HG03469 (cell line): Measurements from ENCODE around the gene KRT71.

Source experiments
- ATAC-seq: cut with Tn5 transposase; IDR thresholded peaks from one replicate; pipeline ENCODE4 v1.9.1; 2021; ENCODE audit warnings: mild to moderate bottlenecking, moderate library complexity, moderate number of reproducible peaks; ENCODE audit not compliant: unreplicated experiment

The KRT71 gene

DNA sequence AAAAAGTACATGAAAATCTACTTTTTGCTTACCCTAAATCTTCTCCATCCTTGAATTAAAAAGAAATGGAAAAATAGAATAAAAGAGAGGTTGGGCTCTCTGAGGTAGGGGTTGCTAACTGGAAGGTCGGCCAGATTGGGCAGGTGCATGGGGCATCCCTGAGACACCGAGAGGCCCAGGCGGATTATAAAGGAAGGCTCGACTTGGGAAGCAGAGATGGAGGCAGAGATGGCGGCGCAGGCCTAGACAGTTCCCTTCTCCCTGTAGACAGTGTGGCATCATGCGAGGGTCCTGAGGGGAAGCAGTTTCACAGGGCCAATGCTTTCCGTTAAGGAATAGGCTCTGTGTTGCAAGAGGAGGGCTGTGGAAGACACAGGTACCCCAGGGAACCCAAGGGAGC lies 24.4 kb upstream of the KRT71 start:
- ATAC-seq = no peak

DNA sequence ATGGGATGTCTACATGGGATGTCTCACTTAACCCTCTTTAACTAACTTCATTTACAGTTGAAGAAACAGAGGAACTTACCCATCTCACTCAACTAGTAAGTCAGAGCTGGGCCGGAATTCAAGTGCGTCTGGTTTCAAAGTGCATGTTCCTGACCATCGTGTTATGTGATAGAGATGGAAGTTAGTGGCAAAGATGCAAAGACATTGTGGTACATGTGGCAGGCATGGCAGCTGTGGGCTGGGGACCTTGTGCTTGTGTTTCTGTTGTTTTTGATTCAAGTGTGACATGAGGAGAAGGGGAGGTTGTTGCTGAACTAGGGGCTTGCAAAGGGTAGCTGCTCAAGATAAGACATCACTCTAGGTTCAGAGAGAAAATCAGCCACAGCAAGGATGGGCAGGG lies 23.0 kb upstream of the KRT71 start:
- no peak for ATAC-seq

DNA sequence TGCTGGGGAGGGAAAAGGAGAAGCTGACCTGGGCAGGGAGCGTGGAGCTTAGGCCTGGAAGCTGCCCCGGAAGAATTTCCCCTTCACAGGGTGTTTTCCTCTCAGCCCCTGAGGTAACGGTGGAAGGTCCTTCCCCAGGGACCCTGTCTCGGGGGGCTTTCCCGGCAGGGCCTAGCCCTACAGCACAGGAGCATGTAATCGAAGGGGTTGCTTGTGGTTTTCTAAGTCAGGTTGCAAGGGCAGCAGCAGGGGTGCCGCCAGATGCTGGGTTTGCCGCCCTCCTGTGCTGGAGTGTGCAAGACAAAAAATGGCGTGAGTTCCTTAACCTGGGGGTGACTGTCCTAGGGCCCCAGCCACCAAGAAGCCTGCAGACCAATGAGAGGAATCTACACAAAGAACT lies 22.3 kb upstream of the KRT71 start:
- ATAC-seq = no peak

DNA sequence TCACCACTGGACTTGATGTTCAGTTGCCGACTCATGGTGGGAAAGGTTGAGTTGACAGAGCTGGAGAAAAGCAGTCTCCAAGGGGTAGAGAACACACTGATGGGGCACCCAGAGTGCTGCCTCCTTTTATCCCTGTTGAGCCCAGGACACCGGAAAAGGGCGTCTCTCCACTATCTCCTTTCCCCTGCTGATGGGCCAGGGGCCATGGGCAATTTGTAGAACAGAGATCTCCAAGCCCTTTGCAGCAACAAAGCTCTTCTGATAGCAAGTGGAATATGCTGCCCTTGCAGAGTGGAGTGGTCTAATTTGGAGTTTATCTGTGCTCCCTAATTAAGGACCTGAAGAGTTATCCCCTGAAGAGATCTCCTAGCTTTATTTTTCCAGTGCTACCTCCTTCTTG lies 20.8 kb upstream of the KRT71 start, which contains the start of gene KRT74:
KRT74 (minus strand) TSS at position 101 of the 400 bp plus-strand sequence; CDS start at position 35, 66 bp downstream.
- ATAC-seq = no peak

DNA sequence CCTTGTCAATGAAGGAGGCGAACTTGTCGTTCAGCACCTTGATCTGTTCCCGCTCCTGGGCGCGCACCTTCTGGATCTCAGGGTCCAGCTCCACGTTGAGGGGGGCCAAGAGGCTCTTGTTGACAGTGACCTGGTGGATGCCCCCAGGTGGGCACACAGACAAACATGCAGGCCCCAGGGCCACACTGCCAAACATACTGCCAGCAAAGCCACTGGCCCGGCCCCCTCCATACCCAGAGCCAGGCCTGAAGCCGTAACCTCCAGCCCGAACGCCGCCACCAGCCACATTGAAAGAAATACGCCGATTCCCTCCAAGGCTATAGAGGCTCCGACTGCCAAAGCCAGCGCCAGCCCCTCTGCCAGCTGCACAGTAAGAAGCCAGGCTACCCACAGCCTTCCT lies 20.4 kb upstream of the KRT71 start:
- no peak for ATAC-seq

DNA sequence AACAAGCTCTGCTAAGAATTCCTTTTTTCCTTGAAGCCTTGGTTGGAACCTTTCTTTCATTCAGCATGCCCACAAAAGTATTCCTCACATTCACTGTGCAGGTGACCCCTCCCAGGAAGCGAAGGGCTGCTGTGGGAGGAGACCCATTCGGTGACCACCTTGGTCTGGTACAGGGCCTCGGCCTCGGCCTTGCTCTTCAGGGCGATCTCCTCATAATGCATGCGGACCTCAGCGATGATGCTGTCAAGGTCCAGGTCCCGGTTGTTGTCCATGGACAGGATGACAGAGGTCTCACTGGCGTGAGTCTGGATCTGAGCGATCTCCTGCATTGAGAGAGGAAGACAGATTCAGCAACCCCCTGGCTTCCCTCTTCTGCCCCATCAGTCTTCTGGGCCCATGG lies 17.6 kb upstream of the KRT71 start:
- no peak for ATAC-seq

DNA sequence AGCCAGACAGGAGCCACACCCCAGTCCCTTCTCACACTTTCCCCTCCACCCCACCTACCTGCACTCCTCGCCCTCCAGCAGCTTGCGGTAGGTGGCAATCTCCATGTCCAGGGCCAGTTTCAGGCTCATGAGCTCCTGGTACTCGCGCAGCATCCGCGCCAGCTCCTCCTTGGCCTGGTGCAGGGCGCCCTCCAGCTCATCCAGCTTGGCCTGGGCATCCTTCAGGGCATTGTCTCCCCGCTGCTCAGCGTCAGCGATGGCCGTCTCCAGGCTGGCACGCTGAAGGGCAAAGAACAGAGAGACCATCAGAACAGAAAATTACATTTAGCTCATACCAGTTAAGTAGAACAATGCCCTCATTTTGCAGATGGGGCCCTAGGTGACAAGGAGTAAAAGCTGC lies 15.2 kb upstream of the KRT71 start:
- ATAC-seq = no peak

DNA sequence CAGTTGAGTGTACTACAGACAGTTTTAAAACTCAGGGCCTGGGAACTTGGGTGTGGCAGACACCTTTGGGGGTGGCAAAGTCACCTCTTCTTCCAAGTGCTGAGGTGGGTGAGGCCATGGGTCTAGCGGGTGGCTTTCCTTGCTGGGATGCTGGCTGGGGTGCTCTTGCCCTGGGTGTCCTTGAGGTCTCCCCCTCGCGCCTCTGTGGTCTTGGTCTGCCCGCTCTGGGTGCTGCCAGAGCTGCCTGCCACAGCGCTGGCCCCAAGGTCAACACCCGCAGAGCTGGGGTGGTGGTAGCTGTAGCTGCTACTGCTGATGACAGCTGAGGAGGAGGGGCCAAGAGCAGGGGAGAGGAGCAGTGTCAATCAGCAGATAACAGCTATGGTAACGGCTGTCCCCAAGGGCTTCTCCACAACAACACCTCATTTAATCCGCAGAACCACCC lies 13.9 kb upstream of the KRT71 start:
- no peak for ATAC-seq

DNA sequence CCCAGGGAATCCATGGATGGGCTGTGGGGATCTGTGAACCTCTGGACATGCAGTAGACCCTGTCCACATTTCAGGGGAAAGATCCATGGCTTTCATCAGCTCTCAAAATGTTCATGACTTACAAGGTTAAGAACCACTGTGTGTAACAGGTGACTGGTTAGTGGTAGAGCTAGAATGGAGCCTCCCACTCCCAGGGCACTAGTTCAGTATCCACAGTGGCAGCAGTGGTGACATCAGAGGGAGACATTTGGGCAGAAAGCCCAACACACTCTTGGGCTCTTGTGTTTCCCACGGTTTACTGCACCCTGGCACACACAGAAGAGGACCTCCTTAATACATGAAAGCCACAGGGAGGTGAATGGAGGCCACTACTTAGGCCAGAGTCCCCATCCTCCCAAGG lies 11.6 kb upstream of the KRT71 start:
- ATAC-seq = no peak

DNA sequence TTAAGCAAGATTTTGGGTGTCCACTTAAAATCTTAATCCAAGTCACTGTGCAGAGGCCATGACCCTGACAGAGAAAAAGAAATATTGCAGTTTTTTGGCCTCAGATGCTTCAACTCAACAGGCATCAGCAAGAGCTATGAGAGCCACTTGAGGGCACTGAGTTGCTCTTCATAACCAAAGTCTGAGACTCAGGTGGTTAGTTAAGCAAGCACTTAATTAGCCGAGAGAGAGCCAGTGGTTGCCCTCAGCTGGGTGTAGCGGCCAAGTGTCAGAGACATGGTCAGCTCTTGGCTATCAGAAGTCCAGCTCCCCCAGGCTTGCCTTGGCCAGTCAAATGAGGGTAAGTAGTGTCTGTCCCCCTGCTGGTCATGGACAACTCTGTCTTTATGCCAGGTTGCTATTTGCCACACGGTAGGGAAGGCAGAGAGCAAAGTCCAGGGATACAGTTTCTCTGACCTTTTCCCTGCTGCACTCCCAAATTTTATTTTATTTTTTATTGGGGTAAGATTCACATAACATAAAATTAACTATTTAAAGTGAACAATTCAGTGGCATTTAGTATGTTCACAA lies 9.0 kb upstream of the KRT71 start:
- ATAC-seq = no peak

DNA sequence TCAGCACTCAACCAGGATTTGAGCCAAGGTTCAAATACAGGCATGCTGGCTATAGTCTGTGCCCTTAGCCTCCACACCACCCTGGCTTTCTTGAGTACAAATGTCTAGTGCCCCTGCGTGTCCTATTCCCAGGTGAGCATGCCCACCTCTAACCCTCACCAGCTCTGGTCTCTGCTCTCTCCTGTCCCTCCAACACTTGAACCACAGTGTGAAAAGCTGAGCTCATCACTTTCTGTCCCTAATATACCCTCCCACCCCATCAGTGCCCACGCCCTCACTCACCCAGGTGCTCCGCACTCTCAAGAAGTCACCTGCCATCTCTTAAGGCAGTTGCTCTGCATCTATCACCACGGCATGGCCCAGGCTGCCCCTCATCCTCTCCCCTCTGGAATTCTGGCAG lies 7.0 kb upstream of the KRT71 start:
- ATAC-seq = no peak

DNA sequence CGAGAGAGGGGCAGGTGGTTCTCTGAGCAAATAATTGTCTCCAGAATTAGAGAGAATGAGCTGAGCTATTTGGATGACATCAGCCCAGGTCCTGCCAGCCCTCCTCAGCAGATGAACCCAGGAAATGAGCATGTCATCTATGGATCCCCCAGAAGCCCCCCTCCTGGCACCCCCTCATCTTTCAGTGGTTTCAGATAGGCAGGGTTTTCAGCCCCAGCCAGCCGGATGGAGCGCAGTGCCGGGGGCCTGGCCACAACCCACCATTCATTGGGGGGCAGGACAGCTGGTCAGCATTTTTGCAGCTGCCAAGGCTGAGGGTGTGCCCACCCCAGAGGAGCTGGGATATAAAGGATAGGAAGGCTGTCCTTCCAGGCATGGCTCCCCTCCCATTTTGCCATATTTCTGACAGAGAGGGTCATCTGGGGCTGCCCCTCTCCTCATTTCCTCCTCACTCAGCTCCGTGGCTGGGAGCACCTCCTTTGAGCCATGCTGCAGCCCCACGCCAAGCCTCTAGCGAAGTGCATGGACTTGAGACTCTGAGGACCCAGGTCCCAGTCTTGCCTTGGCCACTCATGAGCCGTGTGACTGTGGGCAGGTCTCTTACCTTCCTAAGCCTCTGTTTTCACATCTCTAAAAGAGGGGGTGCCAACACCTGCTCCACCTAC lies 6.0 kb upstream of the KRT71 start:
- ATAC-seq = no peak

DNA sequence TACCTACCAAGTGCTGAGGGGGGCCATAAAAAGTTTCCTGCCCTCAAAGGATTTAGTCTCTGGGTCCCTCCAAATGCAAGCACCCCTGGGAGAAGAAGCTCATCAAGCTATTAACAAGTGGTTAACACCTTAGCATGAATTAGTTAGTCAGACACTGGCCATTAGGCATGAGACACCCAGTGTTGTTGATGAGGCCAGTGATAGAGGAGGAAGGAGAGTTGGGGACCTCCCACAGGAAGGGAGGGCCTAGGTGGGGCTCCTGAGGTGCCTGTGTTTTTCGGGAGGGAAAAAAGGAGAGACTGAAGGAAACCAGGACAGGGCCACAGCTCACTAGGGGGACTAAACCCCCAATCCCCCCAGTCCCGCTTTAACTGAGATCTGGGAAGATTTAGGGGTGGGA lies 4.5 kb upstream of the KRT71 start:
- ATAC-seq = no peak

DNA sequence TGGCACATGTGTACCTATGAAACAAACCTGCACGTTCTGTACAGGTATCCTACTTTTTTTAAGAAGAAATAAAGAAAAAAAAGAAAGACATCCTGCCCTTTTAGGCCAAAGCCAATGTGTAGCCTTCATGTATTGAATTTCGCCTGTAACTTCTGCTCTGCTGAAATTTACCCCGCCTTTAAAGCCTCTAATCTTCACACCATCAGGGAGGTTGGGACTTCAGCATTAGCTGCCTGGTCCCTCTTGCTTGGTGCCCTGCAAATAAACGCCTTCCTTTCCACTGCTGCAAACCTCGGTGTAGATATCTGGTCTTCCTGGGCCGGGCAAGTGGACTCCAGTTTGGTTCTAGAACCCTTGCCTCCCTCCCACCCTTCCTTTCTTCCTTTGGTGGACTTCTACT lies 2.6 kb upstream of the KRT71 start:
- ATAC-seq = no peak

DNA sequence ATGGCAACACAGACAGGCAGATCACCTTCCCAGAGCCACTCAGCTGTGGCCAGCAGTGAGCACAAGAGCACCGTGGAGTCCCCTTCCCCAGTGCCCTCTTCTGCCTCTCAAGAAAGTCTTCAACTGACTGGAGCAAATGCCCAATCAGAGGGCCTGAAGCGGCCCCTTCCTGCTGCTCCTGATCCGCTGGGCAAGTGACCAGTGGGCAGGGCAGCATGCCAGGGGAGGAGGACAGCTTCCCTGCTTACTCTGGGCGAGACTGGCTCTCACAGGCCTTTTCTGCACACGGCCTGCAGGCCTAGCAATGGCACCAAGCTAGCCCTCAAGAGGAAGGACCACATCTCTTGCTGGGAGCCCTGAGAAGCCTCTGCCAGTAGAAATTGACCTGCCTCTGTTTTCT lies 890 bp downstream of the KRT71 start:
- ATAC-seq = no peak

DNA sequence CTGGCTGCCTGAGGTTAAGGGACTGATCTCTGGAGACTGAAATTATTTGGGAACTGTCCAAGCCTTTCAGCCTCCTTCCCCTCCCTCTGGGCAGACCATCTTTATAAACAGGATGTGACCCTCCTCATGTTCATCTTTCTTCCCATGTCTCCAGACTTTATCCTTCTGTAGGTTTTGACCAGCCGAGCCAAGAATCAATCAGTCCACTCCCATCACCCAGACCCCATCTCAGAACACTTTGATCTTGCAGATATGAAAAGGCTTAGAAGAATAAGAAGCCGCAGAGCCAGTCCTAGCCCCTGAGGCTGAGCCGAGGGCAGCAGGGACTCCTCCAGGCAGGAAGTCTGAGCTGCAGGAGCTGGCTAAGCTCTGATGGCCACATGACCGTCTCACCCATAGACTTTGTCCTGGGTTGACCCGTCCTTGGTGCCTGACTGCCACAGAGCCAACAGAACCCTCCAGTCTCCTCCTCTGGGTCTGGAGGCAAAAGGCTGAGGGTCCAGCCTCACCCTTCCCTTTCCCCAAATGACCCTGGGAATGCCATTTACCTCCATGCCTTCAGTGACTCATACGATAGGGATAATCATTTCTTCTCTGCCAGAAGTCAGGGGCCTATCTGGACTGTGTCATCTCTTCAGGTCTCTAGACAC lies 1.6 kb downstream of the KRT71 start:
- ATAC-seq = no peak

DNA sequence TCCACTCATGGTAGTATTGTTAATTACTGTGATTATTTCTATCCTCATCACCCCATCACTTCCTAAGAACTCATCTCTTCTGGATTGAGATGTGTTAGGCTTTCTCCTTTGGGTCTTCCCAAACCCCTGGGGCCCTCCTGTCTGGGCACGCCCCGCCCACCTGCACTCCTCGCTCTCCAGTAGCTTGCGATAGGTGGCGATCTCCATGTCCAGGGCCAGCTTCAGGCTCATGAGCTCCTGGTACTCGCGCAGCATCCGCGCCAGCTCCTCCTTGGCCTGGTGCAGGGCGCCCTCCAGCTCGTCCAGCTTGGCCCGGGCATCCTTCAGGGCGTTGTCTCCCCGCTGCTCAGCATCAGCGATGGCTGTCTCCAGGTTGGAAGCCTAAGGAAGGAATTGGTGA lies 6.8 kb downstream of the KRT71 start:
- ATAC-seq = no peak

DNA sequence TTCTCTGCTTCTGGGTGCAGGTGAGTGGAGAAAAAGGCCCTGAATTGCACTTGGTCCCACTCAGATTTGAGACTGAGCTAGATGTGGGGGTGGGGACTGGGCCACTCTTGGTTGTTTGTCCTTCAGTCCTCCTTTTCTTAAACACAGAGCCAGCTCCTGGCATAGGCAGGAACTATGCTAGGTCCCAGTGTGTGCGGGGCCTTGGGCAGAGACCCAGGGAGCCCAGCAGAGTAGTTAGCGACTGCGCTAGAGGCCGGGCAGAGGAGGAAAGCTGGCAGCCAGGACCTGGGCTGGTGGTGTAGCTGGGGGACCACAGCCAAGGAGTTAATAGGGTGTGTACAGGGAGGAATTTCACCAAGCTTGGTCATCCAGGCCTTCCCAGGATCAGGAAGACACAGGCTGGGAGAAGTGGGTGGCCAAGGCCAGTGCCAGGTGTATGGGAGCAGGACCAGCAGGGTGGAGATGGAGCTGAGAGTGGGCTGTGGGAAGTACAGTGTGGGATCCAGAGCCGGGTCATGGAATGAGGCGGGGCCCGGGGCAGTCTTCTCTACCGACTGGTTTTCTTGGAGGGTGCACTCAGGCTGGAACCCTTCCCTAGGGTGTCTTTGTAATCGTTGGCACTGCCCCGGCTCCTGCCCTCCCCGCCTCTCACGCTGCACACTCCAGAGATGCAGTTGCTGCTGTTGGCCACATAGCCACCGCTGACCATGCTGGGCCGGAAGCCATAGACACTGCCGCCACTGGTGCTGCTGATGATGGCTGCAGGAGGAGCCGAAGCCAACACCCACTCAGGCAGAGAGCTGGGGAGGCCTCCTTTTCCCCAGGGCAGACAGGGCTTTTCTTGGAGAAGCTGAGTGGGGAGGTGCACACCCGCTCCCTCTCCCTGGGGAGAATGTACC lies 8.7 kb downstream of the KRT71 start:
- ATAC-seq = no peak

DNA sequence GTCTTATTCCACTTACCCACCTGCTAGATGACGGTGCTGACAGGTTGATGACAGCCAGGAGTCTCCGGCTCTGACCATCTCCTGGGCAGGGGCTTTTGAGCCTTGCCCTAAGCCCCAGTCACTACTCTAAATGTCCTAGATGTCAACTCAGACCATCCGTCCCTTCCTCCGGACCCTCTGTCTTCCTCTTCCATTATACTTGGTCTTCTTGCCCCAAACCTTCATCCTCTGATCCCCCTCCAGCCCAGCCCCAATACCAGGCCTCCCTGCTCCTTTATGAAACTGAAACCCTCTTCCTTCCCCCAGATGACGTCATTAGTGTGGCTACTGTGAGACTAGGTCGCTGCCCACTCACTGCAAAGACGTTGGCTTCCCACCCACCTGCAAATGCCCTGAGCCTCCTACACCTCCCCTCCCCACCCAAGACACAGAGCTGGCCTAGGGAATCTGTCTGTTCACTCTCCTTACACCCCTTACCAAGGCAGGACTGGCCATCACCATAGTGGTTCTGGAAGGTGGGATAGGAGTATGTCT lies 10.1 kb downstream of the KRT71 start:
- no peak for ATAC-seq

DNA sequence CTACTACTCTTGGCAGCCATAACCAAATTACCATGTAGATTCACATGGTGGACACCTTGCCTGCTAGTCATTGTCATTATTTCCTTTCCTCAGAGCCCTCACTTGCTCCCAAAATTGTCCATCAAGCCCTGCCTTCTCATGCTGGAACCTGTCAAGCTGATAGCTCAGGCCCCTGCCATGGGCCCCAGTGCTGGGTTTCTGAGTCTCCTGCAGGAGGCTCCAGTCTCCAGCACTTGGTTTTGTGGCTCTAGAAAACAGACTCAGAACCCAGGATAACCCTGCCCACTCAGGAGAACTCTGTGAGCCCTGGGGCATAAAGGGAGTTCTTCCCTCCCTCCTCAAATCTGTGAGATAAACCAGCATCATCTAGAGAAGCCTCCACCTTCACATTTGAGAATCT lies 10.8 kb downstream of the KRT71 start:
- no peak for ATAC-seq

DNA sequence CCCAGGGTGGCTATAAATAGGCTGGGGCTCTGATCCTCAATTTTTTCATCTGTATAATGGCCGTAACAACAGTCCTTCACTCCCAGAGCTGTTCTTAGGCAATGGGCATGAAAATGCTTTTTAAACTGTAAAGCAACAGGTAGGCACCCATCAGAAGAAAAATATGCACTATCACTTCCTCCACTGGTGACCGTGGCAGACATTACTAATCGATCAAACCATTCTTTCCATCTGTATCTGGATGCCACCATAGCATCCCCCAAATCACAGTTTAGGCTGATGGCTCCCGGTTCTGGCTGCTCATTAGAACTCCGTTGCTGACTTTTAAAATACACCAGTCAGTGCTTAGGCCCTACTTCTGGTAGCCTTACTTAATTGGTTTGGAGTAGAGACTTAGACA lies 11.2 kb downstream of the KRT71 start:
- no peak for ATAC-seq
